DOHH2 (cell line): Measurements from ENCODE around the gene SIMC1.

Experiments used
- H3F3A ChIP-seq: fragments of 200-600 bp; sonication (generic), shearing (Covaris generic); 2 replicates; pipeline ENCODE4 v1.6.0; 2016; ENCODE audit warnings: antibody characterized with exemption, mild to moderate bottlenecking; ENCODE audit not compliant: control insufficient read depth, insufficient read depth
- H3K27ac ChIP-seq: fragments of 200-600 bp; sonication (generic); 2 replicates; pipeline ENCODE4 v1.5.1; 2014; ENCODE audit warnings: low read depth, mild to moderate bottlenecking, low read length, moderate library complexity
- H3K27me3 ChIP-seq: fragments of 200-600 bp; sonication (generic); 2 replicates; pipeline ENCODE4 v1.6.1; 2014; ENCODE audit warnings: mild to moderate bottlenecking, low read length, mixed read lengths; ENCODE audit not compliant: control insufficient read depth
- H3K36me3 ChIP-seq: fragments of 200-600 bp; sonication (generic); 2 replicates; pipeline ENCODE4 v1.6.1; 2014; ENCODE audit warnings: mild to moderate bottlenecking, low read length, moderate library complexity, mixed read lengths; ENCODE audit not compliant: control insufficient read depth
- H3K4me1 ChIP-seq: fragments of 200-600 bp; sonication (generic); 2 replicates; pipeline ENCODE4 v1.6.1; 2014; ENCODE audit warnings: mild to moderate bottlenecking, low read length, mixed read lengths; ENCODE audit not compliant: control insufficient read depth
- H3K4me2 ChIP-seq: fragments of 200-600 bp; sonication (generic); 2 replicates; pipeline ENCODE4 v1.6.0; 2014; ENCODE audit warnings: mild to moderate bottlenecking, low read length, moderate library complexity
- H3K4me3 ChIP-seq: fragments of 200-600 bp; sonication (generic); 2 replicates; pipeline ENCODE4 v1.5.1; 2014; ENCODE audit warnings: mild to moderate bottlenecking, low read length, mixed read lengths
- H3K79me2 ChIP-seq: fragments of 200-600 bp; sonication (generic); 2 replicates; pipeline ENCODE4 v1.6.1; 2014; ENCODE audit warnings: mild to moderate bottlenecking, low read length, mixed read lengths; ENCODE audit not compliant: control insufficient read depth
- H3K9me2 ChIP-seq: fragments of 200-600 bp; sonication (generic); replicated peaks from 2 replicates; pipeline ENCODE4 v1.6.1; 2014; ENCODE audit warnings: mild to moderate bottlenecking, low read length, mixed read lengths; ENCODE audit not compliant: control insufficient read depth
- H3K9me3 ChIP-seq: fragments of 200-600 bp; sonication (generic); 2 replicates; pipeline ENCODE4 v1.6.1; 2014; ENCODE audit warnings: antibody characterized with exemption, low read length, mixed read lengths; ENCODE audit not compliant: control insufficient read depth, insufficient read depth
- H4K20me1 ChIP-seq: fragments of 200-600 bp; sonication (generic); 2 replicates; pipeline ENCODE4 v1.6.0; 2014; ENCODE audit warnings: low read depth, mild to moderate bottlenecking, antibody characterized with exemption, low read length, moderate library complexity; ENCODE audit not compliant: control insufficient read depth, insufficient read depth
- EZH2phosphoT487 ChIP-seq: fragments of 200-600 bp; sonication (generic); IDR thresholded peaks from 2 replicates; pipeline ENCODE4 v1.6.1; 2017; ENCODE audit warnings: borderline replicate concordance, mild to moderate bottlenecking, antibody characterized with exemption, low read length, moderate library complexity, mixed read lengths
- TF ChIP-seq, protein P1 (sequence below): fragments of 200-600 bp; sonication (generic); IDR thresholded peaks from one replicate; pipeline ENCODE4 v1.5.1; 2014; ENCODE audit warnings: antibody characterized with exemption, mild to moderate bottlenecking, low read depth, low read length; ENCODE audit not compliant: poor library complexity, severe bottlenecking

SIMC1 gene

DNA sequence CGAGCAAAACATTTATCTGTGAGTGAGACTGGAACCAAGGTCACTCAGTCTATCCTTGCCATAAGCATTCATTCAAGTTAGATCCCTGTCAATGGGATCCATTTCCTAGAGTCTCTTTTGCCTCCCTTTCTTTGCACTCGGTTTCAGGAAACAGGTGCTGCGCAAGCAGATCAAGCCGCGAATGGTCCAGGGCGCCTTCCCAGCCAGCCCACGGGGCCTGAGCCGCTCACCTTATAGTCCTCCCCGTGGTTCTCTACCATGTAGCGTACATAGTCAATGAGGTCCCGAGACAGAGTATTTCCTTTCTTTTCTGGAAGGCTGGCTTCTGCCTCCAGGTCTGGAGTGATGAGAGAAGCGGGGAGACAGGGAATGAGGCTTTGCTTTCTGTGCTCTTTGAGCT is 146.8 kb downstream of the SIMC1 start:
- H3K4me3 ChIP-seq = no peak overlapping the region
- no peak overlapping the region for H3K27ac ChIP-seq
- peaks cover 18% of the 10 kb centered on the region; the same call in 1 of the 2 replicates for H4K20me1 ChIP-seq
- peaks cover 84% of the 10 kb centered on the region for H3K36me3 ChIP-seq
- no peak overlapping the region for H3K4me2 ChIP-seq
- H3K79me2 ChIP-seq = peaks cover 51% of the 10 kb centered on the region
- TF ChIP-seq, protein P1, sequence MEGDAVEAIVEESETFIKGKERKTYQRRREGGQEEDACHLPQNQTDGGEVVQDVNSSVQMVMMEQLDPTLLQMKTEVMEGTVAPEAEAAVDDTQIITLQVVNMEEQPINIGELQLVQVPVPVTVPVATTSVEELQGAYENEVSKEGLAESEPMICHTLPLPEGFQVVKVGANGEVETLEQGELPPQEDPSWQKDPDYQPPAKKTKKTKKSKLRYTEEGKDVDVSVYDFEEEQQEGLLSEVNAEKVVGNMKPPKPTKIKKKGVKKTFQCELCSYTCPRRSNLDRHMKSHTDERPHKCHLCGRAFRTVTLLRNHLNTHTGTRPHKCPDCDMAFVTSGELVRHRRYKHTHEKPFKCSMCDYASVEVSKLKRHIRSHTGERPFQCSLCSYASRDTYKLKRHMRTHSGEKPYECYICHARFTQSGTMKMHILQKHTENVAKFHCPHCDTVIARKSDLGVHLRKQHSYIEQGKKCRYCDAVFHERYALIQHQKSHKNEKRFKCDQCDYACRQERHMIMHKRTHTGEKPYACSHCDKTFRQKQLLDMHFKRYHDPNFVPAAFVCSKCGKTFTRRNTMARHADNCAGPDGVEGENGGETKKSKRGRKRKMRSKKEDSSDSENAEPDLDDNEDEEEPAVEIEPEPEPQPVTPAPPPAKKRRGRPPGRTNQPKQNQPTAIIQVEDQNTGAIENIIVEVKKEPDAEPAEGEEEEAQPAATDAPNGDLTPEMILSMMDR = no peak
- no peak for TF ChIP-seq EZH2phosphoT487
- peaks cover 15% of the 10 kb centered on the region; the same call in 1 of the 2 replicates for H3F3A ChIP-seq
- H3K9me3 ChIP-seq = no peaks in the 10 kb centered on the region
- no peaks in the 10 kb centered on the region for H3K27me3 ChIP-seq
- H3K4me1 ChIP-seq = peaks cover 17% of the 10 kb centered on the region
- H3K9me2 ChIP-seq = no peaks in the 10 kb centered on the region

DNA sequence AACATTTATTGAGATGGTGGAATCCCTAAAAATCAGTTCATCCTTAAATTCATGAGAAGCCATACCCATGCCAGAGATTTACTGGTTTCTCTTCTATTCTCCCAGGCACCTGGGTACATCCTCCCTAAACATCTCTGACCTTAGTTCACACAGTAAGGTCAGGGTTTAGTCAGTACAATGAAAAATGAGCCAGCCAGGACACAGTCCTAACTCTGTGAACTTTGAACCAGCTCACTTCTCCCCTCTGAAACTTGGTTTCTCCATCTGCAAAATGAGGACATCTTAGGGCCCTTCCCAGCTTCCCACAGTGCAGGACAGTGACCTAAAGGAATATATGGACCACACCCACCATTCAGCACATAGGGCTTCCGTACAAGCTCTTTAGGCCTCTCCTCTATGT is 148.3 kb downstream of the SIMC1 start:
- Histone ChIP-seq H4K20me1 (peaks cover 18% of the 10 kb centered on the region; the same call in 1 of the 2 replicates), H3K27me3 (no peaks in the 10 kb centered on the region), H3K36me3 (peaks cover 85% of the 10 kb centered on the region), H3K9me2 (no peaks in the 10 kb centered on the region), H3K9me3 (no peaks in the 10 kb centered on the region), H3K4me3 (peak overlapping the region; percentile 97), H3K4me2 (peak overlapping the region; percentile 91), H3K4me1 (peaks cover 20% of the 10 kb centered on the region), H3K79me2 (peaks cover 65% of the 10 kb centered on the region), H3F3A (peaks cover 6% of the 10 kb centered on the region; the same call in 1 of the 2 replicates), H3K27ac (no peak overlapping the region)
- TF ChIP-seq EZH2phosphoT487 = no peak
- TF ChIP-seq, protein P1 = no peak

- Histone ChIP-seq H3K27ac (peak overlapping the region; percentile 86), H3K9me2 (no peaks in the 10 kb centered on the region), H3K36me3 (peaks cover 84% of the 10 kb centered on the region), H3K79me2 (peaks cover 66% of the 10 kb centered on the region), H3K4me1 (peaks cover 20% of the 10 kb centered on the region), H4K20me1 (peaks cover 18% of the 10 kb centered on the region; the same call in 1 of the 2 replicates), H3K9me3 (no peaks in the 10 kb centered on the region), H3K27me3 (no peaks in the 10 kb centered on the region), H3K4me3 (peak overlapping the region; percentile 97), H3F3A (peaks cover 6% of the 10 kb centered on the region; the same call in 1 of the 2 replicates), H3K4me2 (peak overlapping the region; percentile 91)
- no peak for TF ChIP-seq EZH2phosphoT487
- TF ChIP-seq, protein P1 = peak; percentile 19
These were observed 149.2 kb downstream of the SIMC1 start for GRCh38 chr5:176387384-176387925.
